ENCODE results near the gene KRTAP10-7. TPM values are rescaled to one million over a fixed set of nuclear protein-coding genes. Genes with fewer than 3 reads are reported as not detected.

KRTAP10-7 gene
- total RNA-seq, 1 donor from 2014 or later, result not detected

DNA sequence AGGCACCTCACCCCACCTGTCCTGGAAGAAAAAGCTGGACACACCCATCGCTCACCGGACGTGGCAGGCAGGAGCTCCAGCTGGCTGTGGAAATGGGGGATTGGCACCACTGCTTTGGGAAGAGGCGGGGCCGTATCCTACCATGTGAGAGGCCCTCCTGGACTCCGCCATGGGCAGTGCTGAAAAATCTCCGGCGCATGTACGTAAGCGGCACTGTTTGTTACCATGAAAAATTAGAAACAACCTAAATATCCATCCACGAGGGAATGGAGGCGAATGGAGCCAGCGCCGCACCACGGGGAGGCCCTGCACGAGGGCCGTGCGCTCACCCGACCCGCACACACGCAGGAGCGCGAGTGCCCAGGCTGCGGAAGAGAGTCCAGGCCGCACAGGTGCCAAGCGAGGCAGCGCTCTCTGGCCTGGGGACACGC, 14.6 kb downstream of the KRTAP10-7 start:
- Histone ChIP-seq H3K9me3 (ENCODE audit: low read depth) (peaks cover 4% of the 10 kb centered on the region), H3K79me2 (ENCODE audit: low read depth) (no peaks in the 10 kb centered on the region), H3K27me3 (no peaks in the 10 kb centered on the region), H3F3A (ENCODE audit: low read depth) (no peaks in the 10 kb centered on the region), H3K4me2 (no peak overlapping the region), H3K9ac (no peak overlapping the region), H3K36me3 (no peaks in the 10 kb centered on the region), H3K4me1 (peaks cover 5% of the 10 kb centered on the region), H2AFZ (replicated peaks) (no peak overlapping the region), H3K4me3 (no peak overlapping the region), H4K20me1 (ENCODE audit: low read depth) (no peaks in the 10 kb centered on the region), H3K27ac (no peak overlapping the region)
- TF ChIP-seq EZH2 (IDR thresholded peaks at IDR 0.05) (no peak), EZH2phosphoT487 (IDR thresholded peaks at IDR 0.05) (no peak)
- TF ChIP-seq, protein P1, sequence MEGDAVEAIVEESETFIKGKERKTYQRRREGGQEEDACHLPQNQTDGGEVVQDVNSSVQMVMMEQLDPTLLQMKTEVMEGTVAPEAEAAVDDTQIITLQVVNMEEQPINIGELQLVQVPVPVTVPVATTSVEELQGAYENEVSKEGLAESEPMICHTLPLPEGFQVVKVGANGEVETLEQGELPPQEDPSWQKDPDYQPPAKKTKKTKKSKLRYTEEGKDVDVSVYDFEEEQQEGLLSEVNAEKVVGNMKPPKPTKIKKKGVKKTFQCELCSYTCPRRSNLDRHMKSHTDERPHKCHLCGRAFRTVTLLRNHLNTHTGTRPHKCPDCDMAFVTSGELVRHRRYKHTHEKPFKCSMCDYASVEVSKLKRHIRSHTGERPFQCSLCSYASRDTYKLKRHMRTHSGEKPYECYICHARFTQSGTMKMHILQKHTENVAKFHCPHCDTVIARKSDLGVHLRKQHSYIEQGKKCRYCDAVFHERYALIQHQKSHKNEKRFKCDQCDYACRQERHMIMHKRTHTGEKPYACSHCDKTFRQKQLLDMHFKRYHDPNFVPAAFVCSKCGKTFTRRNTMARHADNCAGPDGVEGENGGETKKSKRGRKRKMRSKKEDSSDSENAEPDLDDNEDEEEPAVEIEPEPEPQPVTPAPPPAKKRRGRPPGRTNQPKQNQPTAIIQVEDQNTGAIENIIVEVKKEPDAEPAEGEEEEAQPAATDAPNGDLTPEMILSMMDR (IDR thresholded peaks at IDR 0.05), result no peak
- H3K27ac Mint-ChIP-seq, result no peak overlapping the region
- no peaks in the 10 kb centered on the region for H3K4me1 Mint-ChIP-seq
- no peak for DNase-seq (ENCODE audit: low spot score)
- peaks cover 6% of the 10 kb centered on the region for H3K27me3 Mint-ChIP-seq (ENCODE audit: insufficient read depth, low read depth)
- H3K4me3 Mint-ChIP-seq, result no peak overlapping the region
- H3K36me3 Mint-ChIP-seq, result no peaks in the 10 kb centered on the region
- H3K9me3 Mint-ChIP-seq, result peaks cover 38% of the 10 kb centered on the region

DNA sequence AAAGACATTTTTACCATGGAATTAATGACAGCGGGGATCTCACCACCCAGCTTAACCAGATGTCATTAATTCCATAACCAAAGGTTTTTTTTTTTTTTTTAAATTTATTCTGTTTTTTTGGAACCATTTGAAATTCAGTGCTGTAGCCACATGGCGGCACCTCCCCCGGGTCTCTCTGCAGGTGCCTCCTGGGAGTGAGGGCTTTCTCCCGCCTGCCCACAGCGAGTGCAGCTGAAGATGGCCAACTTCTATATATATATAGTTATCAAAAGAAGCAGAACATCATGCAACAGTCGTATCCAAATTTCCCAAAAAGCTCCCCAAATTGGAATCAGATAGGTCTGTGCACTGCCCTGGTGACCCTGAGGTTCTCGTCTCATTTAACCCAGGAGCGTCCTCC, 15.1 kb downstream of the KRTAP10-7 start:
- Histone ChIP-seq H3K9ac (no peak overlapping the region), H4K20me1 (ENCODE audit: low read depth) (no peaks in the 10 kb centered on the region), H3K9me3 (ENCODE audit: low read depth) (no peaks in the 10 kb centered on the region), H3K79me2 (ENCODE audit: low read depth) (no peaks in the 10 kb centered on the region), H3K36me3 (no peaks in the 10 kb centered on the region), H3K4me1 (peaks cover 5% of the 10 kb centered on the region), H3K27me3 (no peaks in the 10 kb centered on the region), H3K27ac (no peak overlapping the region), H3F3A (ENCODE audit: low read depth) (no peaks in the 10 kb centered on the region), H2AFZ (replicated peaks) (no peak overlapping the region), H3K4me2 (no peak overlapping the region), H3K4me3 (no peak overlapping the region)
- peaks cover 6% of the 10 kb centered on the region for H3K27me3 Mint-ChIP-seq (ENCODE audit: insufficient read depth, low read depth)
- peaks cover 36% of the 10 kb centered on the region for H3K9me3 Mint-ChIP-seq
- no peak overlapping the region for H3K4me3 Mint-ChIP-seq
- no peaks in the 10 kb centered on the region for H3K36me3 Mint-ChIP-seq
- H3K4me1 Mint-ChIP-seq, result no peaks in the 10 kb centered on the region
- TF ChIP-seq EZH2phosphoT487 (IDR thresholded peaks at IDR 0.05), result no peak
- TF ChIP-seq, protein P1 (IDR thresholded peaks at IDR 0.05), result no peak
- TF ChIP-seq EZH2 (IDR thresholded peaks at IDR 0.05), result no peak
- no peak overlapping the region for H3K27ac Mint-ChIP-seq
- no peak for DNase-seq (ENCODE audit: low spot score)

DNA sequence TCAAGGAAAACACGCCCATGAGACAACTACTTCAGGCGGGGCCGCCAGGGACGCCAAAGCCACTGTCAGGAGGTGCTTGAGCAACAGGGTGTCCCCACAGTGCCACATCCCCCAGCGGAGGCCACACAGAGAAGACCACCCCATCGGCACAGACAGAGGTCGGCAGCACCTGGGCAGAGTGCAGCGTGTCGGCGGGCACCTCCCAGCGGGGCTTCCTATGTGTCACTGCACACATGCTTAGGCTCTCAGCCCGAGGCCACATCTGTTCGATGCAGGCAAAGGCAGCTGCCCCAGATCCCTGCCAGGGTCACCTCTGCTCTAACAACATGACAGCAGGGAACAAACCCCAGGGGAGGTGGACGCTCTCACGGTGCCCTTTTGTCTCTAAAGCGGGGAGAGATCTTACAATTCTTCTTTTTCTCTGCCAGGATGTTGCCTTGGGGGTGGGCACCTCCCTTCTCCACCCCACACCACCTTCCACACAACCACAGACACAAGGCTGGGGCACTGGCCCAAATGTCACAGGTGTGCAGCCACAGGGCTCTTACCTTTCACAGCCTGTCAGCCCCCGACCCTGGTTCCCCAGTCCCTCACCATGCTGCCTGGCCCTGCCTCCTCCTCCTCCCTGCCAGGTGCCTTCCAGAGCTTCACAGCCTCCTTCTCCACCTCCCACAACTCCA, 15.7 kb downstream of the KRTAP10-7 start:
- Mint-ChIP-seq H3K4me1 (no peaks in the 10 kb centered on the region), H3K27me3 (ENCODE audit: insufficient read depth, low read depth) (peaks cover 2% of the 10 kb centered on the region), H3K4me3 (no peak overlapping the region), H3K36me3 (no peaks in the 10 kb centered on the region), H3K27ac (no peak overlapping the region), H3K9me3 (peaks cover 36% of the 10 kb centered on the region)
- Histone ChIP-seq H3K36me3 (no peaks in the 10 kb centered on the region), H3K4me3 (no peak overlapping the region), H3K9me3 (ENCODE audit: low read depth) (no peaks in the 10 kb centered on the region), H3K79me2 (ENCODE audit: low read depth) (no peaks in the 10 kb centered on the region), H3K27ac (no peak overlapping the region), H3K4me1 (peaks cover 5% of the 10 kb centered on the region), H4K20me1 (ENCODE audit: low read depth) (no peaks in the 10 kb centered on the region), H2AFZ (replicated peaks) (no peak overlapping the region), H3K9ac (no peak overlapping the region), H3K27me3 (no peaks in the 10 kb centered on the region), H3K4me2 (no peak overlapping the region), H3F3A (ENCODE audit: low read depth) (no peaks in the 10 kb centered on the region)
- no peak for DNase-seq (ENCODE audit: low spot score)
- TF ChIP-seq EZH2phosphoT487 (IDR thresholded peaks at IDR 0.05) (no peak), EZH2 (IDR thresholded peaks at IDR 0.05) (no peak)
- TF ChIP-seq, protein P1 (IDR thresholded peaks at IDR 0.05), result no peak
